ENCODE data around the gene VAT1L. TPM values are rescaled to one million over a fixed set of nuclear protein-coding genes. Genes with fewer than 3 reads are reported as not detected.

Gene VAT1L
- total RNA-seq, 3 donors from 2014 or later (not counting 1 experiment from before 2014, with no cell fraction given), result not detected

DNA sequence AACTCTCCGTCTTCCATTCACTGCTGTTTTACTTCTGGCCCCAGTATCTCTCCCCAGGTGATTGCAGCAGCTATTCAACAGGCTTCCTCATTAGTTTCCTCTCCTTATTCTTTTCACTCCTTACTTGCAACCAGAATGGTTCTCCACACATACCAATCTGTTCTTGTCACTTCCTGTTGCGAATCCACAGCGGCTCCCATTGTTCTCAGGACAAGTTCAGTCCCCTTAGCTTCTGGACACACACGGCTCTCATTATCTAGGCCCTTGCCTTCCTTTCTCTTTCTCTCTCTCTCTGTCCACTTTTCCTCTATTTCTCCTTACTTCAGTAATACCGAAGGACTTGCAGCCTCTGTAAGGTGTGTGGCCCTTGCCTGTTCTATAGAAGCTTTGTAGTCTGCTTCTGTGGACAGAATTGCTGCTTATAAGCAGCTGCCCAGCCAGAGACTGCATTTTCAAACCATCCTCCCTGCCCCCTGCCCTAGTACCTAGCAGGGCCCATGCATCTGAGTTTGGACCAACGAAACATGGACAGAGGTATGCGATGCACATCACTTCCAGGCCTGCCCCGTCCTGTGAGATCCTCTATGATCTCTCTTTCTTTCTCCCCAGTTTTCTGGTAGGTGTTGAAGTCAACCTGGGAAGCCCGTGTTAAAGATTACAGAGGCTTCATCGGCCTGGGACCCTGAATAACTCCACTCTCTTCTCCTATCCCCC lies 45.7 kb downstream of the VAT1L start:
- Histone ChIP-seq H3K4me3 (ENCODE audit: low read length) (no peak overlapping the region), H3K27ac (ENCODE audit: low read length) (no peak overlapping the region), H3K4me1 (ENCODE audit: control insufficient read depth, insufficient read depth, low read length) (no peaks in the 10 kb centered on the region), H3K36me3 (ENCODE audit: control insufficient read depth, insufficient read depth, low read length) (no peaks in the 10 kb centered on the region), H3K9me3 (ENCODE audit: control insufficient read depth, insufficient read depth, low read length) (no peaks in the 10 kb centered on the region), H3K27me3 (ENCODE audit: control insufficient read depth, insufficient read depth, low read length) (no peaks in the 10 kb centered on the region)
- H3K27ac Mint-ChIP-seq, result no peak overlapping the region
- intact Hi-C loops (cut with micrococcal nuclease), result no loop called here
- H3K4me3 Mint-ChIP-seq, result no peak overlapping the region
- no peaks in the 10 kb centered on the region for H3K27me3 Mint-ChIP-seq (ENCODE audit: low read depth in 2 of 2)
- WGBS (ENCODE audit: insufficient coverage), result 64% methylated on average over 8 of the region's 10 CpGs
- H3K9me3 Mint-ChIP-seq, result no peaks in the 10 kb centered on the region
- TF ChIP-seq, protein P1, sequence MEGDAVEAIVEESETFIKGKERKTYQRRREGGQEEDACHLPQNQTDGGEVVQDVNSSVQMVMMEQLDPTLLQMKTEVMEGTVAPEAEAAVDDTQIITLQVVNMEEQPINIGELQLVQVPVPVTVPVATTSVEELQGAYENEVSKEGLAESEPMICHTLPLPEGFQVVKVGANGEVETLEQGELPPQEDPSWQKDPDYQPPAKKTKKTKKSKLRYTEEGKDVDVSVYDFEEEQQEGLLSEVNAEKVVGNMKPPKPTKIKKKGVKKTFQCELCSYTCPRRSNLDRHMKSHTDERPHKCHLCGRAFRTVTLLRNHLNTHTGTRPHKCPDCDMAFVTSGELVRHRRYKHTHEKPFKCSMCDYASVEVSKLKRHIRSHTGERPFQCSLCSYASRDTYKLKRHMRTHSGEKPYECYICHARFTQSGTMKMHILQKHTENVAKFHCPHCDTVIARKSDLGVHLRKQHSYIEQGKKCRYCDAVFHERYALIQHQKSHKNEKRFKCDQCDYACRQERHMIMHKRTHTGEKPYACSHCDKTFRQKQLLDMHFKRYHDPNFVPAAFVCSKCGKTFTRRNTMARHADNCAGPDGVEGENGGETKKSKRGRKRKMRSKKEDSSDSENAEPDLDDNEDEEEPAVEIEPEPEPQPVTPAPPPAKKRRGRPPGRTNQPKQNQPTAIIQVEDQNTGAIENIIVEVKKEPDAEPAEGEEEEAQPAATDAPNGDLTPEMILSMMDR (IDR thresholded peaks at IDR 0.05), result no peak
- no peak for DNase-seq
- H3K4me1 Mint-ChIP-seq, result no peaks in the 10 kb centered on the region
- no peaks in the 10 kb centered on the region for H3K36me3 Mint-ChIP-seq
- no peak for ATAC-seq

DNA sequence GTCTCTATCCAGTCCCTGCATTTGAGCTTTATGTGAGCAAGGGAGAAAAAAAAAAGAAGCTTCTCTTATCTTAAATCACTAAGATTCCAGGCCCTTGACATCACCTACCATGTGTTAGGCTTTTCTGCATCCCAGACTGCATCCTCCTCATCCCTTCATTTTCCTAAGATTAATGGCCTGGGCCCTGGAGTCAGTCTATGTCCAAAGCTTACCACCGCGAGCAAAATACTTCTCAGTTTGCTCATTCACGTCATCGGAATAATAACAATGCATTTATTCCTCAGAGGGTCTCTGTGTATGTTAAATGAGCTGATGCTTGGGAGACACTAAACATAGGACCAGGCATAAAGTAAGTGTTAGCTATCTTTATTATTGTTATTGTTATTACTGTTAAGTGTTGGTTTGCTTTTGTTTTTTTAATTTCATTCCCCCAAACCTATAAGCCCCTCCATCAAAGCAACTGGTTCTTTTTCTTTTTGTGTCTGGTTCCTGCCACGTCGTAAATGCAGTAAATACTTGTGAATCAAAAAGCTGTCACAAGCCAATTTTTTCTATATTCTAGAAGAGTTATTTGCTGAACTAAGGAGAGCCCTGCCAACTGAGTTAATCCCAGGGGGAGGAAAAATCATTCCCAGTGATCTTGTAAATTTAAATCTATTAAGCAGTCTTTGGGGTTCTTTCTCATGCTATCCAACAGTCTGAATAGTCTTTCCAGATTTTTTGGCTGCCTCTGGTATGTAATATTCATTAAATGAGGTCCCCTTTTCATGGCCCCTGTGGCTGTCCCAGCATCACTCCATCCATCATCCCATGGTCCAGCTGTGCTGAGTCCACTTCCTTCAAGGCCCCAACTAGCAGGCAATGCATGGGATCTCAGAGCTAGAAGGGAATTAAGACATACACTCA lies 46.5 kb downstream of the VAT1L start:
- intact Hi-C loops (cut with micrococcal nuclease), result no loop called here
- no peaks in the 10 kb centered on the region for H3K4me1 Mint-ChIP-seq
- DNase-seq, result no peak
- Histone ChIP-seq H3K27me3 (ENCODE audit: control insufficient read depth, insufficient read depth, low read length) (no peaks in the 10 kb centered on the region), H3K36me3 (ENCODE audit: control insufficient read depth, insufficient read depth, low read length) (no peaks in the 10 kb centered on the region), H3K4me1 (ENCODE audit: control insufficient read depth, insufficient read depth, low read length) (no peaks in the 10 kb centered on the region), H3K9me3 (ENCODE audit: control insufficient read depth, insufficient read depth, low read length) (no peaks in the 10 kb centered on the region), H3K4me3 (ENCODE audit: low read length) (no peak overlapping the region), H3K27ac (ENCODE audit: low read length) (no peak overlapping the region)
- H3K27ac Mint-ChIP-seq, result no peak overlapping the region
- no peaks in the 10 kb centered on the region for H3K9me3 Mint-ChIP-seq
- no peak overlapping the region for H3K4me3 Mint-ChIP-seq
- TF ChIP-seq, protein P1 (IDR thresholded peaks at IDR 0.05), result no peak
- 90% methylated on average over 4 of the region's 6 CpGs for WGBS (ENCODE audit: insufficient coverage)
- H3K36me3 Mint-ChIP-seq, result no peaks in the 10 kb centered on the region
- ATAC-seq, result no peak
- H3K27me3 Mint-ChIP-seq (ENCODE audit: low read depth in 2 of 2), result no peaks in the 10 kb centered on the region

DNA sequence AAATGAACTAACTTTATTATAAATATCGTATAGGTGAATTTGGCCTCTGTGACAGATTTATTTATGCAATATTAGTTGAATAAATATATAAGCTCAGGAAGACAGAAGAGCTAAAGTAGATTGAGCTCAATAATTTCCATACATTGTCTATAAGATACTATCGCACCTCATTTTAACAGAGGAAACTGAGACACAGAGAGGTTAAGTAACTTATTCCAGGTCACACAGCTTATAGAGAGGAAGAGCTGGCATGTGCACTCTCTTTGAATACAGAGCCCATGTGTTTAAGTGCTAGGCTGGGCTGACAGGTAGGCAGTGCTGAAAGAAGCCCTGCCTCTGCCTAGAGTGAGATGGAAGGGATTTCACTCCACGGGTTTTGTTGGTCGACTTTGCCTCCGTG lies 48.4 kb downstream of the VAT1L start:
- WGBS (ENCODE audit: insufficient coverage), result 96% methylated on average over 4 of the region's 5 CpGs
- no peaks in the 10 kb centered on the region for H3K4me1 Mint-ChIP-seq
- H3K36me3 ChIP-seq (ENCODE audit: control insufficient read depth, insufficient read depth, low read length), result no peaks in the 10 kb centered on the region
- H3K4me3 ChIP-seq (ENCODE audit: low read length), result no peak overlapping the region
- DNase-seq (no peak), ATAC-seq (no peak)
- H3K27ac Mint-ChIP-seq, result no peak overlapping the region
- no peaks in the 10 kb centered on the region for H3K9me3 Mint-ChIP-seq
- no peaks in the 10 kb centered on the region for H3K27me3 ChIP-seq (ENCODE audit: control insufficient read depth, insufficient read depth, low read length)
- no peaks in the 10 kb centered on the region for H3K27me3 Mint-ChIP-seq (ENCODE audit: low read depth in 2 of 2)
- H3K36me3 Mint-ChIP-seq, result no peaks in the 10 kb centered on the region
- H3K27ac ChIP-seq (ENCODE audit: low read length), result no peak overlapping the region
- H3K4me3 Mint-ChIP-seq, result no peak overlapping the region
- TF ChIP-seq, protein P1 (IDR thresholded peaks at IDR 0.05), result no peak
- H3K4me1 ChIP-seq (ENCODE audit: control insufficient read depth, insufficient read depth, low read length), result no peaks in the 10 kb centered on the region
- no peaks in the 10 kb centered on the region for H3K9me3 ChIP-seq (ENCODE audit: control insufficient read depth, insufficient read depth, low read length)
- intact Hi-C loops (cut with micrococcal nuclease), result no loop called here
